DND-41 (cell line): ENCODE results near the gene TBC1D17.

Source experiments
- ATAC-seq: fragments of 200-7000 bp; cut with Tn5 transposase; 3 replicates; pipeline ENCODE4 v1.9.1; 2021; ENCODE audit warnings: low read depth; ENCODE audit not compliant: insufficient read depth
- DNase-seq: peaks from one replicate; pipeline ENCODE4 v3.0.0-alpha.2; 2020
- H2AFZ ChIP-seq: 2 replicates; pipeline ENCODE4 v1.6.0; 2012; ENCODE audit warnings: low read depth, low read length
- H3K27ac ChIP-seq: 2 replicates; pipeline ENCODE4 v1.5.1; 2012; ENCODE audit warnings: low read length, inconsistent platforms
- H3K27me3 ChIP-seq: fragments of 200-600 bp; sonication (generic); 2 replicates; pipeline ENCODE4 v1.6.0; 2012; ENCODE audit warnings: low read length, mild to moderate bottlenecking, inconsistent platforms; ENCODE audit not compliant: insufficient read depth, poor library complexity
- H3K36me3 ChIP-seq: 2 replicates; pipeline ENCODE4 v1.5.1; 2012; ENCODE audit warnings: low read length, inconsistent platforms; ENCODE audit not compliant: insufficient read depth
- H3K4me1 ChIP-seq: 2 replicates; pipeline ENCODE4 v1.5.1; 2012; ENCODE audit warnings: mild to moderate bottlenecking, low read length; ENCODE audit not compliant: insufficient read depth
- H3K4me2 ChIP-seq: 2 replicates; pipeline ENCODE4 v1.6.0; 2012; ENCODE audit warnings: mild to moderate bottlenecking, moderate library complexity, low read length, inconsistent platforms; ENCODE audit not compliant: insufficient read depth
- H3K4me3 ChIP-seq, 2 experiments: fragments of 200-600 bp in 1 of 2; shearing (Covaris generic) in 1 of 2; 2 replicates each; pipeline ENCODE4 v1.5.1; 2012 to 2016; ENCODE audit warnings: inconsistent platforms in 2 of 2, low read length in 2 of 2, mild to moderate bottlenecking in 2 of 2, low read depth in 1 of 2, moderate library complexity in 1 of 2
- H3K79me2 ChIP-seq: 2 replicates; pipeline ENCODE4 v1.6.0; 2012; ENCODE audit warnings: low read length, inconsistent platforms; ENCODE audit not compliant: insufficient read depth
- H3K9ac ChIP-seq: 2 replicates; pipeline ENCODE4 v1.6.0; 2012; ENCODE audit warnings: low read depth, mild to moderate bottlenecking, inconsistent platforms, low read length, moderate library complexity
- H3K9me3 ChIP-seq: 2 replicates; pipeline ENCODE4 v1.5.1; 2012; ENCODE audit warnings: low read length, moderate library complexity, mild to moderate bottlenecking, inconsistent platforms; ENCODE audit not compliant: insufficient read depth, severe bottlenecking
- H4K20me1 ChIP-seq: 2 replicates; pipeline ENCODE4 v1.6.0; 2012; ENCODE audit warnings: low read length; ENCODE audit not compliant: insufficient read depth
- CTCF ChIP-seq: IDR thresholded peaks from 2 replicates; pipeline ENCODE4 v1.5.1; 2012; ENCODE audit warnings: borderline replicate concordance, low read length, moderate library complexity, mild to moderate bottlenecking; ENCODE audit not compliant: poor library complexity, severe bottlenecking; ENCODE audit errors: extremely low read depth
- EZH2 ChIP-seq: IDR thresholded peaks from 3 replicates; pipeline ENCODE4 v1.6.1; 2012; ENCODE audit warnings: borderline replicate concordance, low read depth, mild to moderate bottlenecking, moderate library complexity, low read length, inconsistent platforms; ENCODE audit not compliant: severe bottlenecking

The TBC1D17 gene

GRCh38 chr19:49861541-49862378 lies 15.7 kb upstream of the TBC1D17 start:
- Histone ChIP-seq H3K4me1 (peaks cover 31% of the 10 kb centered on the region), H2AFZ (no peak overlapping the region), H3K4me2 (no peak overlapping the region), H3K4me3 (no peak overlapping the region), H3K79me2 (peaks cover 43% of the 10 kb centered on the region), H3K9ac (no peak overlapping the region), H3K9me3 (no peaks in the 10 kb centered on the region), H3K36me3 (peaks cover 82% of the 10 kb centered on the region), H3K27me3 (no peaks in the 10 kb centered on the region), H4K20me1 (peaks cover 83% of the 10 kb centered on the region), H3K27ac (no peak overlapping the region)
- TF ChIP-seq EZH2 (no peak), CTCF (no peak)
- no peak for DNase-seq
- no peak for ATAC-seq

- Histone ChIP-seq H2AFZ (no peak overlapping the region), H4K20me1 (peaks cover 75% of the 10 kb centered on the region), H3K27ac (no peak overlapping the region), H3K36me3 (peaks cover 74% of the 10 kb centered on the region), H3K4me3 (no peak overlapping the region), H3K4me1 (peaks cover 34% of the 10 kb centered on the region), H3K9ac (no peak overlapping the region), H3K4me2 (no peak overlapping the region), H3K27me3 (no peaks in the 10 kb centered on the region), H3K79me2 (peaks cover 39% of the 10 kb centered on the region), H3K9me3 (no peaks in the 10 kb centered on the region)
- peak; percentile 64 for DNase-seq
- peak; percentile 59 for TF ChIP-seq CTCF
- TF ChIP-seq EZH2, result no peak
- no peak for ATAC-seq
Measured at GRCh38 chr19:49862391-49863253, 14.9 kb upstream of the TBC1D17 start.

DNA sequence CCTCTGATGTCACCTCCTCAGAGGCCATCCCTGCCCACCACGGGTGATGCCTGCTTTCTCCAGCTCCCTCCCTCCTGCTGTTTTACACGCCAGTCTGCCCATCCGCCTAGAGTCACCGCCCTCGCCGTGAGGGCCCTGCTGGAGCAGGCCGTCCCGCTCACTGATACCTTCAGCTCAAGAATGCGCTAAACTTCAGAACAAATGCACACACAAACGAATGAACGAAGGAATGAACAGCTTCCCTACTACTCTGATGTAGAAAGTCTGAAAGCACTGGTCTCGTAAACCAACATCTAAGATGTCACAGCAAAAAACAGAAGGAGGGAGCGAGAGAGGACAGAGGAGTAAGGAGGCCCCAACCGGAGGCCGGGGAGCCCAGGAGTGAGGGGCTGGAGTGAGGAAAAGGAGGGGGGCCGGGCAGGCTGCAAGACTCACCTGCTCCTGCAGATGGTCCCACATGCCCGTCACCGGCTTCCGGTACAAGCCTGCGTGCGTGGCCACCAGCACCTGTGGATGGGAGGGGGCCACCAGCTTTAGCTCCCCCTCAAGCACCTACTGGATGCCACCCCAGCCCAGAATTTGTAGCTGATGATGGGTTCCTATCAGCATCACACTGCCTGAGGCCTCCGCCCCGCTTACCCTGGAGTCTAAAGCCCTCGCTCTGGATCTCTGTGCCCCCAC lies 14.1 kb upstream of the TBC1D17 start:
- Histone ChIP-seq H3K4me2 (no peak overlapping the region), H3K27me3 (no peaks in the 10 kb centered on the region), H3K9ac (no peak overlapping the region), H3K27ac (no peak overlapping the region), H3K79me2 (peaks cover 39% of the 10 kb centered on the region), H3K9me3 (no peaks in the 10 kb centered on the region), H3K36me3 (peaks cover 66% of the 10 kb centered on the region), H4K20me1 (peaks cover 67% of the 10 kb centered on the region), H2AFZ (no peak overlapping the region), H3K4me3 (no peak overlapping the region), H3K4me1 (peaks cover 41% of the 10 kb centered on the region)
- DNase-seq (no peak), ATAC-seq (no peak)
- TF ChIP-seq EZH2 (no peak), CTCF (no peak)
